ENCODE results near the gene VGF. TPM values are rescaled to one million over a fixed set of nuclear protein-coding genes. Genes with fewer than 3 reads are reported as not detected.

The VGF gene
- 338 and 362 TPM in 2 replicates for total RNA-seq (2014; rRNA removed; shearing (Covaris generic))

GRCh38 chr7:101165075-101165957, at the start of gene VGF:
Gene VGF (minus strand): TSS chr7:101165569. CDS start chr7:101164843, 726 bp downstream.

GRCh38 chr7:101200862-101201599, 35.7 kb upstream of the VGF start, which contains the start of gene MOGAT3:
Gene MOGAT3 (minus strand): TSS chr7:101201036. CDS start chr7:101200854, 182 bp downstream.

GRCh38 chr7:101180130-101180755, 14.9 kb upstream of the VGF start, which contains the start of gene NAT16:
Gene NAT16 (minus strand): TSS chr7:101180293. CDS start chr7:101174807, 5,486 bp downstream.

DNA sequence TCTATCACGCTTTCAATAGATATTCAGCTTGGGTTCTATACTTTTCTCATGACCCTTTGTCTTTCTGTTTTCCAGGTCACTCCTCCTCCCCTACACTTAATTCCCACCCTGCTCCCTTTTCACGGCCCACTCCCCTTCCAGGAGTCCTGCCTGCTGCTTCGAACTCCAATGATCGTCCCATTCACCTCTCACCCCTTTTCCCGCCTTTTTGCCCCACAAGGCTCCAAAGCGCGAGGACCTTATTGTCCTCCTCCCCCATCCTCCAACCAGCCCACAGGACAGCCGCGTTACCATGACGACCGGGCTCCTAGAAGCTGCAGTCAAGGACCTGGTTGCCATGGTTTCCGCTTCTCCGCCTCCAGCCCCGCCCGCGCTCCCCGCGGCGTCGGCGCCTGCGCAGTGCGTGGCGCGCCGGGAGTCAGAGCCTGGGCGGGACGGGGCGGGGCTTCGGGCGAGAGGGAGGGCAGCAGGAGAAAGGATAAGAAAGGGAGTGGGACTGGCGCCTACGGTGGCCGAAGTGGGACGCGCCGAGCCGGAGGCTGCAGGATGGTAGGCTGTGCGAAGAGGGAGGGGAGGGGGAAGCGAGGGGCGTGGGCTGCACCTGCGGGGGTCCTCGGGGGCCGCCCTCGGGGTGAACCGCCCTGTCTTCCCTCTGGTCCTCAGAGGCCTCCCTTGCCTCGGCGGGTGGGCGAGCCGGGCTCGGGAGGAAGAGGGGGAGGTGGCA, 11.2 kb downstream of the VGF start, which contains the start of gene AP1S1:
TSS of gene AP1S1 (plus strand) at position 508 of the 724 bp plus-strand sequence. CDS start at position 547, 39 bp downstream.

DNA sequence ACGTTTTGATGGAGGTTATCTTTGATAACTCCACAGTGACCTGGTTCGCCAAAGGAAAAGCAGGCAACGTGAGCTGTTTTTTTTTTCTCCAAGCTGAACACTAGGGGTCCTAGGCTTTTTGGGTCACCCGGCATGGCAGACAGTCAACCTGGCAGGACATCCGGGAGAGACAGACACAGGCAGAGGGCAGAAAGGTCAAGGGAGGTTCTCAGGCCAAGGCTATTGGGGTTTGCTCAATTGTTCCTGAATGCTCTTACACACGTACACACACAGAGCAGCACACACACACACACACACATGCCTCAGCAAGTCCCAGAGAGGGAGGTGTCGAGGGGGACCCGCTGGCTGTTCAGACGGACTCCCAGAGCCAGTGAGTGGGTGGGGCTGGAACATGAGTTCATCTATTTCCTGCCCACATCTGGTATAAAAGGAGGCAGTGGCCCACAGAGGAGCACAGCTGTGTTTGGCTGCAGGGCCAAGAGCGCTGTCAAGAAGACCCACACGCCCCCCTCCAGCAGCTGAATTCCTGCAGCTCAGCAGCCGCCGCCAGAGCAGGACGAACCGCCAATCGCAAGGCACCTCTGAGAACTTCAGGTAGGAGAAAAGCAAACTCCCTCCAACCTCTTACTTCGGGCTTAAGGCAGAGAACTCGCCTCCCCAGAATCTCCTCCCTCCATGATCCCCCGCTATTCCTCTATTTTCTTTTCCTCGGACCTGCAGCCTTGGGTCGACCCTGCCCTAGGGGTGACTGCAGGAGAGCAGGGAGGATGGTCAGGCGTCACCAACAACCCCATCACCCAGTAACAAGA, 38.5 kb downstream of the VGF start, which contains the start of gene SERPINE1:
TSS of gene SERPINE1 (plus strand) at position 454 of the 809 bp plus-strand sequence. CDS start 1,290 bp downstream, outside the sequence.

Small RNAs within 50 kb of the gene (small RNA-seq; reads per million reads assigned to genes)
- gene MIR4653: not detected

Other genes with a start within 250 kb of the VGF start
- gene MUC3A, start 216.0 kb downstream of the VGF start, total RNA-seq (2014; rRNA removed; shearing (Covaris generic)): not detected in 2 replicates
- gene MUC12, start 196.0 kb downstream of the VGF start, total RNA-seq (2014; rRNA removed; shearing (Covaris generic)): not detected in 2 replicates
- gene MUC17, start 145.5 kb downstream of the VGF start, total RNA-seq (2014; rRNA removed; shearing (Covaris generic)): not detected in 2 replicates
- gene TRIM56, start 80.1 kb downstream of the VGF start, total RNA-seq (2014; rRNA removed; shearing (Covaris generic)): 11.0 and 13.3 TPM in 2 replicates
- 1.4 TPM in 2 replicates for gene SERPINE1, start 38.5 kb downstream of the VGF start, total RNA-seq (2014; rRNA removed; shearing (Covaris generic))
- 344 and 361 TPM in 2 replicates for gene AP1S1, start 11.1 kb downstream of the VGF start, total RNA-seq (2014; rRNA removed; shearing (Covaris generic))
- 0.05 and 0.11 TPM in 2 replicates for gene NAT16, start 14.7 kb upstream of the VGF start, total RNA-seq (2014; rRNA removed; shearing (Covaris generic))
- gene MOGAT3, start 35.5 kb upstream of the VGF start, total RNA-seq (2014; rRNA removed; shearing (Covaris generic)): not detected in 2 replicates
- gene PLOD3, start 52.0 kb upstream of the VGF start, total RNA-seq (2014; rRNA removed; shearing (Covaris generic)): 232 and 262 TPM in 2 replicates
- 154 and 183 TPM in 2 replicates for gene ZNHIT1, start 52.6 kb upstream of the VGF start, total RNA-seq (2014; rRNA removed; shearing (Covaris generic))
- gene CLDN15, start 72.2 kb upstream of the VGF start, total RNA-seq (2014; rRNA removed; shearing (Covaris generic)): 6.2 and 8.5 TPM in 2 replicates
- 296 and 304 TPM in 2 replicates for gene FIS1, start 79.5 kb upstream of the VGF start, total RNA-seq (2014; rRNA removed; shearing (Covaris generic))
- 24.5 and 29.0 TPM in 2 replicates for gene IFT22, start 156.2 kb upstream of the VGF start, total RNA-seq (2014; rRNA removed; shearing (Covaris generic))
- not detected in 2 replicates for gene COL26A1, start 197.3 kb upstream of the VGF start, total RNA-seq (2014; rRNA removed; shearing (Covaris generic))

Data from A375 (cell line).